NCI-H748 (cell line): ENCODE results near the gene TAS1R3.

Source experiments
- DNase-seq: peaks from one replicate; lab custom pipeline; 2025; ENCODE audit not compliant: unreplicated experiment; lab: John Stamatoyannopoulos, UW

The TAS1R3 gene

DNA sequence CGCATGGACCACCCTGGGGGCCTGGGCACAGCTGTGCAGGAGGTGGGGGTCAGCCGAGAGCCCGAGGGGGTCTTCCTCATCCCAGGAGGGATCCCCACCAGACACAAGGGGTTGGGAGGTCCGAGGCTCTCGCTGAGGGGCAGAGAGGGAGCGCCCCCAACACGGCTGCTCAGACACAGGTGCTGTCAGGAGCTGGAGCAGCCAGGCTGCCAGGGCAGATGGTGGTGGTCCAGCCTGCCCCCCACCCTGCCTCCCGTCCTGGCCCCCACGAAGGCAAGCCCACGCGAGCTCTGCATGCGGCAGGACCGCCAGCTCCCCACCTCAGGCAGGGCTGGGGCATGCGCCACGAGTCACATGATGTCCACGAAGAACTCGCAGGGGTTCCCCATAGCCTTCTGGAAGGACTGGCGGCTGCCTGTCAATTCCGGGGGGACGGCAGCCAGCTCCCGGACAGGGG is 4.7 kb downstream of the TAS1R3 start:
- DNase-seq: no peak

GRCh38 chr1:1336446-1336845 is 5.4 kb downstream of the TAS1R3 start:
- DNase-seq: no peak

DNA sequence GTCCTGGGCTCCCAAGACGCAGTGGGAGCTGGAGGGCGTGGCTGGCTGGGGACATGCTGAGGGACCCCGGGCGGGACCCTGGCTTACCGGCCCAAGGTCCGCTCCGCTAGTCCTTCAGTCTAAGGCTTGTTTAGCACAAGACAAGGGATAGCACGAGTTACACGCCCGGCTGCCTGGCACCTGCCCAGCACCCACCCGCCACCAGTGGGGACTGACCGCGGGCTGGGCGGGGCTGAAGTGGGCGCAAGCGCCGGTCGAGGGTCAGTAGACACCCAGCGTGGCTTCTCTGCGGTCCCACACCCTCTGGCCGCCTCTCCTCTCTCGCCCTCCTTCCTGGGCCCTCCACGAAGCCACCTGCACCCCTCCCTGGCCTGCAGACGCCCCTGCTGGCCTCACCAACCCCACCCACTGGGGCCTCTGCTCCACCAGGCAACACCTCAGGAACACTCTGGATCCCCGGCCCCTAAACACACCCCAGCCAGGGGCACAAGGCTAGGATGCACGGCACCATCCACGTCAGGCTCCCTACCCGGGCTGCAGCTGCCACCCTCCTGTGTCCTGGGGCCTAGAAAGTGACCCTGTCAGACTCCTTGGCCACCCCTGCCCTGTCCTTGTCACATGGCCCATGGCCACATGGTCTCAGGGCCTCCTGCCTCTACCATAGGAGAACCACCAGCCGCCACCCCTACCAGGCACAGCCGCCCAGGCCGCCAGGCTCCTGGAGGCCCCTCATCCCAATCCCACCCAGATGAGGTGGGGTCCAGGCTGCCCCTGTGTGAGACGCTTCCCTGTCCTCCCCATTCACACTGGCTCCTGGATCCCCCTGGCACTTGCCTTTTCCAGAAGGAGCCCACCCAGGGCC is 6.1 kb downstream of the TAS1R3 start:
- no peak for DNase-seq

GRCh38 chr1:1337793-1338147 is 6.7 kb downstream of the TAS1R3 start:
- DNase-seq: no peak

GRCh38 chr1:1338278-1338677 is 7.2 kb downstream of the TAS1R3 start:
- no peak for DNase-seq

DNA sequence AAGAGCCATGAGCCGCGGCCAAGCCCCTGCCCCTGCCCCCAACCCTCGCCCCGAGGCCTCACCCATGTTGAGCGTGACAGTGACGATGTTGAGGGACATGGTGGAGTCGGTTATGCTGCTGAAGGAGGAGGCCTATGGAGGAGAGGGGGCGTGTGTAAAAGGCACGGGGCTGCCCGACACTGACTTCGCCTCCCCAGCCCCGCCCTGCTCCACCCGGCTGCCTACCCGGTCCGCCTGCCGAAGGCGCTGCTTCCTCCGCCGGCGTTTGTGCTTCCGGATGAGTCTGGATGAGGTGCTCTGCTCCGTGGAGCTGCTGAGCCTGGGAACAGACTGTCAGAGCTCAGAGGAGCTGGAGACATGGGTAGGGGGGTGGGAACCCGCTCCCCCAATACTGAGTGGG is 9.1 kb downstream of the TAS1R3 start:
- no peak for DNase-seq

DNA sequence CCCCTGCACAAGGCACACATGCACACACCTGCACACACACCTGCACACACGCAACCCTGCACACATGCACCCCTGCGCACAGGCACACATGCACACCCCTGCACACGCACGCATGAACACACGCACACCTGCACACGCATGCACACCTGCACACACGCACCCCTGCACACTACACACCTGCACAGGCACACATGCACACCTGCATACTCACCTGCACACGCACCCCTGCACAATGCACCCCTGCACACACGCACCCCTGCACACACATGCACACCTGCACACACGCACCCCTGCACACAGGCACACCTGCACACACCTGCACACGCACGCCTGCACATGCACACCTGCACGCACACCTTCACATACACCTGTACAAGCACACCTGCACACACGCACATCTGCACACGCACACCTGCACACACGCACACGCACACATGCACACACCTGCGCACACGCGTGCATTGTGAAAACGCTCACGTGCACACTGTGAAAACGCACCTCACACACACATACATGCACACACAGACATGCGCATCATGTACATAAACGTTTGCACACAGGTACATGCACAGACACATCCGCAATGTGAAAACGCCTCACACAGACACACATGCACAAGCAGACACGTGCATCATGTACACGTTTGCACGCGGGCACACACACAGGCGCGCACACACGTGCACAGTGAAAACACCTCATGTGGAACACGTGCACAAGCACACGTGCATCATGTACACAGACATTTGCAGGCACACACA is 9.9 kb downstream of the TAS1R3 start:
- DNase-seq: no peak

DNA sequence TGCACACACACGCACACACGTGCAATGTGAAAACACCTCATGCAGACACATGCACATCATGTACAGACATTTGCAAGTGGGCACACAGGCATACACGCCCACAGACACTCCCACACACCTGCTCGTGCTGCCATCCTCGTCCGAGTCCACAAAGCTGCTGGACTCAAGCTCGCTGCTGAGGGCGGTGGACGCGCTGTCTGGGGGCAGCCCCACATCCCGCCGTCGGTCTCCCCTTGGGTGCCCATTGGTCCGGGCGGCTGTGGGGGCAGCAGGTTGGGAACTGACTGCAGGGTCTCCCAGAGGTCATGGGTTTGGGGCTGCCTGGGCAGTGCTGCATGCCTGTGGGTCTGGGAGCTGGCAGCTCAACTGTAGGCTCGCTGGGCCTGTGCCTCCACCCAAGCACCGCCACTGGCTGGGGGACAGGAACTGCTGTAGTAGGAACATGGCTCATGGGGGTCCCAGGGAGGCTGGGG is 10.5 kb downstream of the TAS1R3 start:
- DNase-seq: no peak

- no peak for DNase-seq
These were observed 11.0 kb downstream of the TAS1R3 start for GRCh38 chr1:1342061-1342562.

GRCh38 chr1:1342584-1343115 is 11.6 kb downstream of the TAS1R3 start:
- DNase-seq: no peak

- no peak for DNase-seq
These were observed 12.8 kb downstream of the TAS1R3 start for GRCh38 chr1:1343811-1344421.

DNA sequence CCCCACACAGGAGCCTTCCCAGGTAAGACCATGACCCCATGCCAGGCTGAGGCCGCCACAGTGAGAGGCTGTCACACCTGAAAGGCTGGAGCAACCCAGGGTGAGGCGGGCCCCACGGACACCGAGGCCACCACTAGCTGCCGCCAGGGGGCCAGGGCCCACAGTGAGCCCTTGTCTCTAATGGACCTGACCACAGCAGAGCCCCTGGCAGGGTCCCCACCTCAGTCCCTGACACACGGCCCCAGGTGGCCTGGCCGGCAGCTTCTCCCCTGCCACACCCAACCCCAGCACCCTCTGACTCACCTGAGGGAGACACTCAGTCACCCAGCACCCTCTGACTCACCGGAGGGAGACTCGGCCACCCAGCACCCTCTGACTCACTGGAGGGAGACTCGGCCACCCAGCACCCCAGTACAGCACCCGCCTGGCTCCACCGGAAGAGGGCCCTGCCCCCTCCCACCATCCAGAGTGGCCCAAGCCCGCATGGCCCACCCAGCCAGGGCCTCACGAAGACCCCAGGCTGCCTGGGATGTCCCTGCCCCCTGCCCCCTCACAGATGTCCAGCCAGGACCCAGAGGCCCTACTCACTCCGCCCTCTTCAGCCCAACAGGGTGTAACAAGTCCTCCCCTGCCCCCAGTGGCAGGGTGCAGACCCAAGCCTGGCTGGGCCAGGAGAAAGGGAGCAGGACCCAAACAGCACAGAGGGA is 13.7 kb downstream of the TAS1R3 start:
- DNase-seq: no peak

DNA sequence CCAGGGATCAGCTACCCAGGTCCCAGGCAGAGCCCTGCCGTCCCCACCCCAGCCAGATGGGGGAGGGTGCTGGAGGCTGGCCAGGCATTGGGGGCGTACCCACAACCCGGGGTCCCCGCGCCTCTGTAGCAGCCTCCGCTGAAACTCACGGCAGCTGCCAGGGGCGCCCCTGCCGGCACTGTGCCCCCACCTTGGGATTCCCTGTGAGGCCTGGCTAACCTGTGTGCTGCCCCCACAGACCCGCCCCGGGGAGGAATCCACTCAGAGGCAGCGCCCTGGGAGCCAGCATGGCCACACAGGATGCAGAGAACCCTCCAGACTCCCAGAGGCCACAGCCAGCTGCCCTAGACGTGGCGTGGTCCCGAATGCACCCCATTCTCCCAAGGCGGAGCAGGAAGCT is 14.3 kb downstream of the TAS1R3 start:
- no peak for DNase-seq

DNA sequence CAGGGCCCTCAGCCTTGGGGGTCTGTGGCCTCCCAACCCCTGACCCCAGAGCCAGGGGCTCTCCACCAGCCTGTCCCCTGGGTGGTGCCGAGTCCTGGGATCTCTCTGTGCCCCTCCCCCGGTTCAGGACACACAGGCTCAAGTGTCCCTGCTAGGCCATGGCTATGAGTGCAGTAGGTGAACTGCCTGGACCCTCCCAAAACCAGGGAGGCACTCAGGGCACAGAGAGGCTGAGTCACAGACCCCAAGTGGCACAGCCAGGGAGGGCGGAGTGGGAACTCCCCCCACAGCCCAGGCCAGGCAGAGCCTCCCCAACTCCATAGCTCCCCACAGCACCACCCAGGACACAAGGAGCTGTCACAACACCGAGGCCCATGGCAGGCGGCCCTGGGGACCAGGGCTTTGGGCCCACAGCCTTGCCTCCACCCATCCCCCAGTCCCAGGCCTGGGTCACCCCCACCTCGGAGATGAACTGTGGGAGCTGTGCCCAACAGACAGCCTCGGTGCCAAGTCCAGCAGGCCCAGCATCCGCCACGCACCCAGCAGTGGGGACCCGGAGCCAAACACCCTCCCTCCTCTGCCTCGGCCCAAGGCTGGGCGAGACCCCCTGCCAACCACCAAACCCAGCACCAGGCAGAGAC is 14.9 kb downstream of the TAS1R3 start:
- DNase-seq: no peak

DNA sequence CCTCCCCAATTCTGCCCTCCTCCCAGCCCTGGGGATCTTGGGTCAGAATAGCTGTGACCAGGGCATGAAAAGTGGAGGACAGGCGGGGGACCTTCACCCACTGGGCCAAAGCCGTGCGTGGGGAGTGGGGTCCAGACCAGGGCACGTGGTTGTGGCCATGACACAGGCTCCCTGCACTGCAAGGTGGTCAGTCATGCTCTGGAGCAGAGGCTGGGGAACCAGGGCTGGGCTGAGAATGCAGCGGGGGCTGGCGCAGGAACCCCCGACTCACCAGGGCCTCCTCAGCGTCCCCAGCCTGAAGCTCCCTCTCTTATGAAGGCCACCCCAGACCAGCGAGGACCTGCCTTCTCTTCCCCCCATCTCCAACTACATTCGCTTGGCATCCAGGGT is 15.4 kb downstream of the TAS1R3 start:
- DNase-seq: no peak

DNA sequence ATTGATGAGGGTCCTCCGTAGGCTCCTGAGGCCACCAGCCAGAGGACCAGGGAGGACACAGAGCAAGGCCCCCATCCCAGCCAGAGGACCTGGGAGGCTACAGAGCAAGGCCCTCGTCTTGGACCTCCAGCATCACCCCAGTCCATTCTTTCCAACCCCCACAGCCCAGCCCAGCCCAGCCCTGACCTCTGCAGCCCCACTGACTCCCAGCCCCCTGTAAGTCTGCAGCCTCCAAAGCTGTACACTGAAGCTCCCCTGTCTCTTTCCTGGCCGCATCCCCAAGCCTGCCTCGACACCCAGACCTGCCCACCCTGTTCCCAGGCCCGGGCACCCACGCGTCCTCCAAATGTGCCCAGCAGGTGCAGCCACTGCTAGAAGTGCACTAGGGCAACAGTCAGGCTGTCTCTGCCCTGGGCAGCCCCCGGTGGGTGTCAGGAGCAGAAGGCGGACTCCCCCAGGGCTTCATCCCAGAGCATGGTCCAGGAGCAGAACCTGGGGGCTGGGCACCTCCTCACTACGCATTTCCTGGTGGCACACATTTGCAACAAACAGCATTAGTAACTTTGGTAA is 16.0 kb downstream of the TAS1R3 start:
- no peak for DNase-seq

DNA sequence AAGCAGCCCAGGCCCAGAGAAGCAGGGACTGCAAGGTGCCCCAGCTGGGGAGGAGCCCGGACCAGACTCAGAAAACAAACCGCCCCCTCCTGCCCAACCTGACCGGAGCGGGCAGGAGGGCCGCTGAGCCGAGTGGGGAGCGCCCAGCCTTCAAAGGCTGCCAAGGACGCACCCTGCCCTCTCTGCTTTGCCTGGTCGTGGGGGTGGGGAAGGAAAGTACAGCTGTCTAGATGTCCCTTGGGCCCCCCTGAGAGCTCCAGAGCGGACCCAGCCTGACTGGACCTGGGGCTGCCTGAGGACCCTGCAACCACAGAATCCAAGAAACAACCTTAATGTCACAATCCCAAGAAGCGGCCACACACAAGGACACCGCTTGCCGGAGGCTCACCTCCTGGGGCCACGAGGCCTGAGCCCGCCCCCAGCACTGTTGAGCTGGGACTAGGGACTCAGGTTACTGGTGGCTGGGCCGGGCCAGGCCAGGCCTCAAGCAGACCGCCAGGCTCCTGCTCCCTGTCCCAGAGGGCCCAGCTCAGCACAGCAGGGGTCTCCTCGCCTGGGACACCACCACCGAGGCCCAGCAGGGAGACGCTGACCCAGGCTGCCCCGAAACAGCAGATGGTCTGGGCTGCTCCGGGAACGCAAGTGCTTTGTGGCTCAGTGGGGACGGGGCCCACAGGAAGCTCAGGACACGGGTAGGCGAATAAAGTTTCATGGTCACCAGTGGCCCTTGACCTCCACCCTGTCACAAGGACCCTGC is 16.8 kb downstream of the TAS1R3 start:
- no peak for DNase-seq

- peak; percentile 31 for DNase-seq
These were observed 17.6 kb downstream of the TAS1R3 start for GRCh38 chr1:1348420-1349255.
